Lung microvascular endothelial cell (primary cell): ENCODE measurements around the gene VAV1. TPM values are rescaled to one million over a fixed set of nuclear protein-coding genes. Genes with fewer than 3 reads are reported as not detected.

ENCODE experiments used
- DNase-seq, 2 donors: peaks; one replicate each; pipeline versions ENCODE4 v3.0.0 to v3.0.0-alpha.2; 2010; ENCODE audit warnings: low read depth in 2 of 2
- total RNA-seq: library from RNA; depleted of rRNA; stranded (reverse); fragments of >200 nt; gene quantifications from 2 replicates; pipeline ENCODE4 v1.2.1, GENCODE V29; 2014

Gene VAV1, protein sequence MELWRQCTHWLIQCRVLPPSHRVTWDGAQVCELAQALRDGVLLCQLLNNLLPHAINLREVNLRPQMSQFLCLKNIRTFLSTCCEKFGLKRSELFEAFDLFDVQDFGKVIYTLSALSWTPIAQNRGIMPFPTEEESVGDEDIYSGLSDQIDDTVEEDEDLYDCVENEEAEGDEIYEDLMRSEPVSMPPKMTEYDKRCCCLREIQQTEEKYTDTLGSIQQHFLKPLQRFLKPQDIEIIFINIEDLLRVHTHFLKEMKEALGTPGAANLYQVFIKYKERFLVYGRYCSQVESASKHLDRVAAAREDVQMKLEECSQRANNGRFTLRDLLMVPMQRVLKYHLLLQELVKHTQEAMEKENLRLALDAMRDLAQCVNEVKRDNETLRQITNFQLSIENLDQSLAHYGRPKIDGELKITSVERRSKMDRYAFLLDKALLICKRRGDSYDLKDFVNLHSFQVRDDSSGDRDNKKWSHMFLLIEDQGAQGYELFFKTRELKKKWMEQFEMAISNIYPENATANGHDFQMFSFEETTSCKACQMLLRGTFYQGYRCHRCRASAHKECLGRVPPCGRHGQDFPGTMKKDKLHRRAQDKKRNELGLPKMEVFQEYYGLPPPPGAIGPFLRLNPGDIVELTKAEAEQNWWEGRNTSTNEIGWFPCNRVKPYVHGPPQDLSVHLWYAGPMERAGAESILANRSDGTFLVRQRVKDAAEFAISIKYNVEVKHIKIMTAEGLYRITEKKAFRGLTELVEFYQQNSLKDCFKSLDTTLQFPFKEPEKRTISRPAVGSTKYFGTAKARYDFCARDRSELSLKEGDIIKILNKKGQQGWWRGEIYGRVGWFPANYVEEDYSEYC
- total RNA-seq, result 0.22 TPM in 1 of 2 replicates, not detected in the other

- no peak for DNase-seq
Observed at GRCh38 chr19:6772028-6772865, at the start of gene VAV1. Gene VAV1, plus strand, starts transcription at chr19:6772708. Its CDS starts 100 bp downstream, at chr19:6772808.

- peak in 1 of 2 donors; percentile 72 for DNase-seq
Observed at GRCh38 chr19:6723108-6723618, 49.3 kb upstream of the VAV1 start.

DNA sequence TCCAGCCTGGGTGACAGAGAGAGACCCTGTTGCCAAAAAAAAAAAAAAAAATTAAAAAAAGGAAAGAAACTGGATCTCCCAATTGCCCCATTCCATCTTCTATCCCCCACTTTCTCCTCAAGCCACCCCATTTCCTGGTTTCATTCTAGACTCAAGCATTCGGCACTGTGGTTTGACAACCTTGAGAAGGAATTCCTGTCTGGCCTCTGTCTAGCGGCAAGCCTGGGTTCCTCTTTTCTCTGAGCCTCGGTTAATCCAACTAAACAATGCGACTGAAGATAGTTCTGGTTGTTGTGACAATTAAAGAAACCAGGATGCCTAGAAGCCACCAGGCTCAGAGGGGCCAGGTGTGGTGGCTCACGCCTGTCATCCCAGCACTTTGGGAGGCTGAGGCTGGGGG, 48.8 kb upstream of the VAV1 start:
- no peak for DNase-seq

DNA sequence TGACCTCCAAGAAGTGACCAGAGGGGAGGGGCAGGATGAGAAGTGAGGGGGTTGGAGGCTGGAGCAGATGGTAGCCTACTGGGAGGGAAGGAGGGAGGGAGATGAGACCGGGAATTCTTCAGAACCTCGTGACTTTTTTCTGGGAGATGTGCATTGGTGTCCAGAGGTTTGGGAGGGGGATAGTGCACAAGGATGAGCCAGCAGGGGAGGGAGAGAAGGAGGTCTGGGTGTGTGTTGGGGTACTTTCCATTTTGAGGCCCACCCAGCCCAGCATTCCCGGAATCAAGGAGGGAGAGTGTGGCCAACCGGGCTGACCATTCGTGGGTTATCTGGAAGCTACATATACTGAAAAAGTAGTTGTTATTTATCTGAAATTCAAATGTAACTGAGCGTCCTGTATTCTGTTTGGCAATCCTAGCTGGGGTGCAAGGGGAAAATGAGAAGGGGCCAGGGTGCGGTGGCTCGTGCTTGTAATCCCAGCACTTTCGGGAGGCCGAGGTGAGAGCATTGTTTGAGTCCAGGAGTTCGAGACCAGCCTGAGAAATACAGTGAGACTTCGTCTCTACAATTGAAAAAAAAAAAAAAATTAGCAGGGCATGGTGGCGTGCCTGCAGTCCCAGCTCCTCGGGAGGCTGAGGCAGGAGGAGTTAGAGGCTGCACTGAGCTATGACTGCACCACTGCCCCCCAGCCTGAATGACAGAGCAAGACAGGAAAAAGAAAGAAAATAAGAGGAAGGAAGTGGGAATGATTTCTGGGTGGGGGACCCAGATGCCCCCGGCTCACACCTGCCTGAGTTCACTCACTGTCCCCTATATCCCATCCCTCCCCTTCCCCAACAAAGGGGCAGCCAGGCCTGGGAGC, 47.6 kb upstream of the VAV1 start:
- DNase-seq, result no peak

GRCh38 chr19:6725513-6726231, 46.8 kb upstream of the VAV1 start:
- DNase-seq, result no peak

DNA sequence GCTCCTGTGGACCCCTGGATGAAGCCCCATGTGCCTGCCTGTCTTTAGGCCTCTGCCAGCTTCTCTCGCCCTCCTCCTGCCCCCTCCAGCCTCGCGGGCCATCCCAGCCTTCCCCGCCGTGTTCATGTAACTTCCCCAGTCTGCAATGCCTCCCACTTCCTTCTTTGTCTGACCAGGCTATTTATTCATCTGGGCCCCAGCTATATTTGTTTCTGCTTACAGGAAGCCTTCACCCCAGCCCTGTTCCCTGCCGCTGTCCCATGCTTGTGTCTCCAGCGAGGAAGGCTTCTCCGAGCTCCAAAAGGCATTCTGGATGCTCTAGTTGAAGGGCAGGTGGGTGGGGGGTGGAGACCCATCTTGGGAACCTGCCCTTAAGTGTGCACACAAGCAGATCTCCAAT, 44.2 kb upstream of the VAV1 start:
- DNase-seq, result peak in 1 of 2 donors; percentile 46

DNA sequence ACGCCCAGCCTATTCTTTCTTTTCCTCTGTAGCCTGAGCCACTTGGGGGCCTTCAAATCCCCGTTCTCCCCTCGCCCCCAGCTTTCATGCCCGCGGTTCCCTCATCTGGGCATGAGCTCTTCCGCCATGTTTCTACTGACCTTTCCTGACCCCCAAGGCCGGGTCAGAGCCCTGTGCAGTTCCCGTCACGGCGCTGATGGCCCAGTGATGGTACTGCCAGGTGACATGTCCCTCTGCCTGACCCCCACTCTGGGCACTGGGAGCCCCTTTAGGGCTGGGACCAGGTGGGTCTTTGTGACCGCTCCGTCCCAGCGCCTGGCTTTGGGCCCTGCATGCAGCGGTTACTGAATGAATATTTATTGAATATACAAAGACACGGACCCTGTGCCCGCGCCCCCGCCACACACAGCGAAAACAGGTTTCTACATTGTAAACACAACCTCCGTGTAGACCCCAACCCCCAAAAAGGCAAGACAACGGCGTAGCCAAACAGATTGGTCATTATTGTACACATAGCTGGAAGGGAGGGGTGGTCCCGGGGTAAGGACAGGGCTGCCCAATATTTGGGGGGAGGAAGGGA, 42.8 kb upstream of the VAV1 start:
- DNase-seq, result no peak

DNA sequence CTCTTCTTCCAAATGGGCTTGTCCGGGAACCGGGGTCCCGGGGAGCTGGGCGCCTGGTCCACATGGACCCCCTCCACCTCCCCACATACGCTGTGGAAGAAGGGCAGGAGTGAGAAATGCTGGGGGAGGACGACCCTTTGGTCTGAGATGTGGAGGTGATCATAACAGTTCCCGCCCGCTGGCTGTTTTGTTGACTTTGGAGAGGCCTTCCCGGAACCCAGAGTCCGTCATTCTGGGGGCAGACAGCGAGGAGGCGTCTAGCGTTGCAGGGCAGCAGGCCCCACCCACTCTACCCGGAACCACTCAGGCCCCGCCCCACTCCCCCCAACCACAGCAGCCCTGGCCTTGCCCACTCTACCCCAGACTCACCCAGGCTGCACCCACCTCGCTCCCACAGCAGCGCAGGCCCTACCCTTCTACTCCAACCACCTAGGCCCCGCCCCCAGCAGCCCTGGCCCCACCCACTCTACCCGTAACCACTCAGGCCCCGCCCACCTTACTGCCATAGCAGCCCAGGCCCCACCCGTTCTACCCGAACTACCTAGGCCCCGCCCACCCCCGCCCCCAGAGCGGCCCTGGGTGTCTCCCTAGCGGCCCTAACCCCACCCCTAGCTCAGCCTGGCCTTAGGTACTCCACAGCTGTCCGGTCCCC, 42.2 kb upstream of the VAV1 start:
- peak; percentile 25 to 63 for DNase-seq

- no peak for DNase-seq
Observed at GRCh38 chr19:6730941-6731670, 41.4 kb upstream of the VAV1 start.

DNA sequence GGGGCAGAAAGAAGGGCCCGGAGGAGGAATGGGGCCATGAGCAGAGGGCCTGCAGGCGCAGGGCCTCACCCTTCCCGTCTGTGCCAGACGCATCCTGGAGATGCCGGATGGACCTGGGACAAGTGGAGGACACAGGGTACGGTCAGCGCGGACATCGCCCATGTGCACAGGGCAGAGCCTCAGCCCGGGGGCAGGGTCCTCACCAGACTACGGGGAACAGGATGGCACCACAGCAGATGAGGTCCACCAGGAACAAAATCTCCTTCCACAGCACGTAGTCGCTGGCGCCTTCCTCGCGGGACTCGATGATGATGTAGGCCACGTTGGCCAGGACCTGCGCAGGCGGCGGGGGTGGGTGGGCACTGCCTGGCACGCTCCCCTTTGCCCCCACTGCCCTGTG, 40.7 kb upstream of the VAV1 start:
- DNase-seq, result no peak

DNA sequence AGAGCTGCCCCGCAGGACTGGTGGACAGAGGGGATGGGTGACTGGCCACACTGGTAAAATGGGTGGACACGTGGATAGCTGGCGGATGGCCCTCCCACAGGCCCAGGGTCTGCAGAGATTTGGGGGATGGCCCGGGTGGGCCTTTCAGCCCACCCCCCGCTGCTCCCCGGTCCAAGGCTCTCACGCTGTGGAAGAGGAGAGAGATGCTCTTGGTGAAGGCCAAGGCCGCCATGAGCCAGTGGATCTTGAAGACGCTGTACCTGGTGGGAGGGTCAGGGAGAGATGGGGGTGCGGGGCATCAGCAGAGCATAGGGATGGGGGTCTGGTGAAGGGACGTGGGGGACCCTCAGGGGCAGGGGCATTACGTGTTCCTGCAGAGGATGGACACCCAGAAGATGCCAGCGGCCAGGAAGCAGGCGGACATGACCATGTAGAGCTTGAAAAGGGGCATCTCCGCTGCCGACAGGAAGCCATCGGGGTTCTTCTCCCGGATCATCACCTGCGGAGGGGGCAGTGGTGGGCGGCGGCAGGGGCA, 39.6 kb upstream of the VAV1 start:
- no peak for DNase-seq

- no peak for DNase-seq
Observed at GRCh38 chr19:6733338-6734095, 39.0 kb upstream of the VAV1 start.

- DNase-seq, result peak; percentile 71 to 86
Observed at GRCh38 chr19:6734096-6734696, 38.3 kb upstream of the VAV1 start.

DNA sequence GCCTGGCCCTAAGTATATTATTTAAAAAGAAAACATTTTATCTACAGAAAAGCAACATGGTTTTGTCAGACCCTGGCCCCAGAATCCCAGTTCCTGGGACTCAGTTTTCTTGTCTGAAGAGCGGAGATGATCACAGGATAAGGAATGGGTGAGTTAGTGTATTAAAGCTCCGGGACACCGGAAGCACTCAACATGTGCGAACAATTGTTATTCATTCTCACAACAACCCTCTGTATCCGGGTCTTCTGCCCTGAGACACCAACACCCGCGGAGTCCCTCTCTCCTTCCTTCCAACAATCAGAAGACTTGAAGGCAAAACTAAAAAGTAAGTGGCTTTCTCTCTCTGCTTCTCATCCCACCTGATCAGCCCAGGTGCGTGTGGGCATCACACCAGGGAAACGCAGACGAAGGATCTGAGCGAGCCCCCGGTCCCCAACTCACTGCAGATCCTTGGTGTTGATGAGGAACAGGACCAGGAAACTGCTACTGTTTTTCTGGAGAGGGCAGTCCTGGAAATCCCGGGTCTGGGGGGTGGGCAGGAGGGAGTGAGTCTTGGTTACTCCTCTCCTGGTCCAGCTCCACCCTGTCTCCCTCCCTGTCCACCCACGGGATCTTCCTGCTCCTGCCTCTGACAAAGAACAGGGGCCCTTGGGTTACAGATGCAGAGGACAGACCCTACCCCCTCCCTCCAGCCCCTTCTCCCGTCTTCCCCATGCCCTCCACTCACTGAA, 37.2 kb upstream of the VAV1 start:
- peak; percentile 36 to 78 for DNase-seq

DNA sequence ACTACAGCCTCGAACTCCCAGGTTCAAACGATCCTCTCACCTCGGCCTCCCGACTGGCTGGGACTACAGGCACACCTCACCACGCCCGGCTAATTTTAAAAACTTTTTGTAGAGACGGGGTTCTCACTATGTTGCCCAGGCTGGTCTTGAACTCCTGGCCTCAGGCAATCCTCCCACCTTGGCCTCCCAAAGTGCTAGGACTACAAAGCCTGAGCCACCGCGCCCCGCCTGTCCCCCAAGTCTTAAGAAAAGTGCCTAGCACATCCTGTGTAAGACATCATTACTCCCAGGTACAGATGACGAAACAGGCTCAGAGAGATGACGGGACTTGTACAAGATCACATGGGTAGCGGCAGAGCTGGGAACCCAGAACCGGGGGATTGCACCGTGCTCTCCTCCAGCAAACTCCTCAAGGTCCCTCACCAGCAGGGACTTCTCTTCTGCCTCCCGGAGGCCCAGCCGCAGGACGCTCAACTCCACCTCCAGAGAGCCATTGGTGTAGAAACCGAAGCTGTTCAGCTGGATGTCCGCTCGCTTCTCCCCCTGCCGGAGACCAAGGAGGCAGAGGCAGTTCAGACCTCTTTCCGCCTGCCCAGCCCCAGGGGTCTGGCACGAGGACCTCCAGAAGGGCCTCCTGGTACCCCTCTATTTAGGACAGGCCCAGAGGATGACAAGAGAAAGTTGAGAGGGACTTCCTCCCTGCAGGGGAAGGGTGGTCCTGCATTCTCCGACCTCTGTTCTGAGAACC, 36.2 kb upstream of the VAV1 start:
- DNase-seq, result peak; percentile 81 to 93
